ENCODE data around the gene REPIN1.

Gene REPIN1

DNA sequence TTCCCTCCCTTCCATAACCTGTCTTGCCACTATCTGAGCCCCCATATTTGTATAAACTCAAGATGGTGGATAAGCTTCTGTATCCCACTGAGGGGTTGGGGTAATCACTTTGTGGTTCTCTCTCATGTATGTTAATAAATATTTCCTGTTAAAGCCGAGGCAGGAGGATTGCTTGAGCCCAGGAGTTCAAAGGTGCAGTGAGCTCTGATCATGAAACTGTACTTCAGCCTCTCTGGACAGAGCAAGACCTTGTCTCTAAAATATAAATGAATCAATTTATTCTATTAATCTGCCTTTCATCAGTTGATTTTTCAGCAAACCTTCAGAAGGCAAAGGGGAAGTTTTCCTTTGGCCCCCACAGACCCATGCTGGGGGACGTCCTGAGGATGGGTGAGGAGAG lies 25.4 kb upstream of the REPIN1 start:
- TF ChIP-seq, protein P1, sequence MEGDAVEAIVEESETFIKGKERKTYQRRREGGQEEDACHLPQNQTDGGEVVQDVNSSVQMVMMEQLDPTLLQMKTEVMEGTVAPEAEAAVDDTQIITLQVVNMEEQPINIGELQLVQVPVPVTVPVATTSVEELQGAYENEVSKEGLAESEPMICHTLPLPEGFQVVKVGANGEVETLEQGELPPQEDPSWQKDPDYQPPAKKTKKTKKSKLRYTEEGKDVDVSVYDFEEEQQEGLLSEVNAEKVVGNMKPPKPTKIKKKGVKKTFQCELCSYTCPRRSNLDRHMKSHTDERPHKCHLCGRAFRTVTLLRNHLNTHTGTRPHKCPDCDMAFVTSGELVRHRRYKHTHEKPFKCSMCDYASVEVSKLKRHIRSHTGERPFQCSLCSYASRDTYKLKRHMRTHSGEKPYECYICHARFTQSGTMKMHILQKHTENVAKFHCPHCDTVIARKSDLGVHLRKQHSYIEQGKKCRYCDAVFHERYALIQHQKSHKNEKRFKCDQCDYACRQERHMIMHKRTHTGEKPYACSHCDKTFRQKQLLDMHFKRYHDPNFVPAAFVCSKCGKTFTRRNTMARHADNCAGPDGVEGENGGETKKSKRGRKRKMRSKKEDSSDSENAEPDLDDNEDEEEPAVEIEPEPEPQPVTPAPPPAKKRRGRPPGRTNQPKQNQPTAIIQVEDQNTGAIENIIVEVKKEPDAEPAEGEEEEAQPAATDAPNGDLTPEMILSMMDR (conservative IDR thresholded peaks at IDR 0.05) = no peak
- H3K27ac ChIP-seq = no peak overlapping the region

GRCh38 chr7:150344299-150344698 lies 24.3 kb upstream of the REPIN1 start:
- H3K27ac ChIP-seq = no peak overlapping the region
- TF ChIP-seq, protein P1 (conservative IDR thresholded peaks at IDR 0.05) = no peak

- TF ChIP-seq, protein P1 (conservative IDR thresholded peaks at IDR 0.05) = no peak
- H3K27ac ChIP-seq = no peak overlapping the region
These were observed 23.6 kb upstream of the REPIN1 start for GRCh38 chr7:150345012-150345411.

DNA sequence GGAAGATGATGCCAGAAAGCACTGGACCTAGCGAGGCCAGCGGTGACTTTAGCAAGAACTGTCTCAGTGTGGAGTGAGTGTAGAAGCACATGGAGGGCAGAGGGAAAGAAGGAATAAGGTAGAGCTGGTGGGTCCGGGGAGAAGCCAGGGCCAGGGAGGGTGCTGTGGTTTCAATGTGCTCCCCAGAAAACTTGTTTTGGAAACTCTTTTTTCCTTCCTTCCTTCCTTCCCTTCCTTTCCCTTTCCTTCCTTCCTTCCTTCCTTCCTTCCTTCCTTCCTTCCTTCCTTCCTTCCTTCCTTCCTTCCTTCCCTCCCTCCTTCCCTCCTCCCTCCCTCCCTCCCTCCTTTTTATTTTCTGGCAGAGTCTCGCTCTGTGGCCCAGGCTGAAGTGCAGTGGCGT lies 21.7 kb upstream of the REPIN1 start:
- no peak overlapping the region for H3K27ac ChIP-seq
- TF ChIP-seq, protein P1 (conservative IDR thresholded peaks at IDR 0.05) = no peak

DNA sequence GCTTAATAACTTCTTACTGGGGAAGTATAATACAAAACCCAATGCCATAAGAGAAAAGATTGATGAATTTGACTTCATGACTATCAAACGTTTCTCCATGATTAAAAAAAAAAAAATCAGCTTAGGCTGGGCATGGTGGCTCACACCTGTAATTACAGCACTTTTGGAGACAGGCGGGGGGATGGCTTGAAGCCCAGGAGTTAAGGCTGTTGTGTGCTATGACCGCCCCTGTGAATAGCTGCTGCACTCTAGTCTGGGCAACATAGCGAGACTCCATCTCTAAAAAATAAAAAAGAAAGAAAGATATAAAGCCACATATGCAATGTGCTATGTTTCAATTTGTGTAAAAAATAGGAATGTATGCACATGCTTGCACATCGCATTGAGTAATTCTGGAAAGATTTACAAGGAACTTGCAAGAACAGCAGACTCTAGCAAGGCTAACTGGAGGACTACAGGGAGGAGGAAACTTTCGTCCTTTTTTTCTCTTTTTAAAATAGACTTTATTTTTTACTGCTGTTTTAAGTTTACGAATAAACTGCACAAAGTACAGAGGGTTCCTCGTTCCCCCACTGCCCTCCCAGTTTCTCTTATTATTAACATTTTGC lies 16.9 kb upstream of the REPIN1 start:
- no peak overlapping the region for H3K27ac ChIP-seq
- TF ChIP-seq, protein P1 (conservative IDR thresholded peaks at IDR 0.05) = no peak

GRCh38 chr7:150355666-150356059 lies 13.0 kb upstream of the REPIN1 start:
- peak overlapping the region; percentile 71 for H3K27ac ChIP-seq
- TF ChIP-seq, protein P1 (conservative IDR thresholded peaks at IDR 0.05) = no peak

DNA sequence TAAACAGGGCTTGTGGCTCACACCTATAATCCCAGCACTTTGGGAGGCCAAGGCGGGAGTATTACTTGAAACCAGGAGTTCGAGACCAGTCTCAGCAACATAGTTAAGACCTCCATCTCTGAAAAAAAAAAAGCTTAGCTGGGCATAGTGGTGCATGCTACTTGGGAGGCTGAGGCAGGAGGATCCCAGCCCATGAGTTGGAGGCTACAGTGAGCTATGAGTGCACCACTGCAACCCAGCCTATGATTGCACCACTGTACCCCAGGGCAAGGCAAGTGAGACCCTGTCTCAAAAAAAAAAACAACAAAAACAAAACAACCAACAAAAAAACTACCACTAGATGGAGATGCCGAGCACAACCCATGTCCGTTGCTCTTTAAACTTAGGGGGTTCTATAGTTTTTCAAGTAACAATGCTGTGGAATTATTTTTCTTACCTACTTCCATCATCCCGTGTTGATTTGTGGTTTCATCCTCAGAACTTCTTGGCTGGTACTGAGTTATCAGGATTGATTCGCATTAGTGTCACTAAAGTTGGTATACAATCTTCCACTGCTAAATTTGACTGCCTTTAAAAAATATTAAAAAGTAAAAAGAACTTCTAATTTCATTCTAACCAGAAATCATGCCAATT lies 12.2 kb upstream of the REPIN1 start:
- H3K27ac ChIP-seq = peak overlapping the region; percentile 71
- TF ChIP-seq, protein P1 (conservative IDR thresholded peaks at IDR 0.05) = peak; percentile 87

Data from VCaP (cell line).